Spleen (tissue), 11 donors: Measurements from ENCODE around the gene TUBB4A. TPM values are rescaled to one million over a fixed set of nuclear protein-coding genes. Genes with fewer than 3 reads are reported as not detected.

Experiments
- DNase-seq: peaks from one replicate; pipeline ENCODE4 v3.0.0-alpha.2; 2020
- H3K27ac ChIP-seq, 8 donors: fragments of 200-600 bp; sonication (generic) in 7 of 8; 1 replicate in 4 of 8; 2 replicates in 4 of 8; pipeline versions ENCODE4 v1.5.0 to v1.8.0; 2016 to 2021; ENCODE audit warnings: inconsistent platforms in 4 of 8, mild to moderate bottlenecking in 4 of 8, moderate library complexity in 1 of 8
- H3K27me3 ChIP-seq, 7 donors: fragments of 200-600 bp; sonication (generic) in 6 of 7; replicated peaks in 1 of 7; 1 replicate in 4 of 7; 2 replicates in 3 of 7; pipeline versions ENCODE4 v1.5.0 to v1.8.0; 2016 to 2021; ENCODE audit warnings: inconsistent platforms in 3 of 7, mild to moderate bottlenecking in 1 of 7
- H3K36me3 ChIP-seq, 6 donors: fragments of 200-600 bp; sonication (generic) in 5 of 6; 1 replicate in 4 of 6; 2 replicates in 2 of 6; pipeline versions ENCODE4 v1.5.0 to v1.8.0; 2016 to 2021; ENCODE audit warnings: inconsistent platforms in 2 of 6
- H3K4me1 ChIP-seq, 6 donors: fragments of 200-600 bp; sonication (generic) in 5 of 6; 1 replicate in 3 of 6; 2 replicates in 3 of 6; pipeline versions ENCODE4 v1.5.0 to v1.8.0; 2016 to 2021; ENCODE audit warnings: inconsistent platforms in 3 of 6
- H3K4me3 ChIP-seq, 8 donors: fragments of 200-600 bp; sonication (generic) in 7 of 8; 1 replicate in 4 of 8; 2 replicates in 4 of 8; pipeline versions ENCODE4 v1.5.0 to v1.8.0; 2016 to 2021; ENCODE audit warnings: inconsistent platforms in 4 of 8, mild to moderate bottlenecking in 4 of 8, moderate library complexity in 2 of 8
- H3K9me3 ChIP-seq, 8 donors: fragments of 200-600 bp; sonication (generic) in 7 of 8; 1 replicate in 4 of 8; 2 replicates in 4 of 8; pipeline versions ENCODE4 v1.5.0 to v1.8.0; 2016 to 2021; ENCODE audit warnings: inconsistent platforms in 4 of 8
- POLR2A ChIP-seq, 3 donors: fragments of 450-650 bp; IDR thresholded peaks; one replicate each; pipeline ENCODE4 v1.5.1; 2017; ENCODE audit warnings: antibody characterized with exemption in 3 of 3, mild to moderate bottlenecking in 1 of 3
- POLR2AphosphoS5 ChIP-seq, 3 donors: sonication (generic); formaldehyde crosslinking; IDR thresholded peaks; one replicate each; pipeline ENCODE4 v1.5.1; 2017; ENCODE audit warnings: antibody characterized with exemption in 3 of 3
- WGBS, 5 donors: extraction: QIAGEN DNeasy Blood & Tissue Kit in 3 of 5; methylation state at CpG; one replicate each; pipeline versions ENCODE4 v1.1.5 to v1.1.7; 2013 to 2018; 5-methylcytosine and 5-hydroxymethylcytosine counted together
- intact Hi-C: fragments of 100-400 bp; cut with DNase I; formaldehyde crosslinking; loops from one replicate; pipeline ENCODE4 v1.15.0; 2023; ENCODE audit warnings: low total_unique reads
- polyA plus RNA-seq, 3 donors: library from polyadenylated mRNA; stranded (reverse); fragments of 200-250 nt; gene quantifications; one replicate each; pipeline ENCODE4 v1.2.1, GENCODE V29; 2013
- total RNA-seq, 7 donors: library from RNA; depleted of rRNA in 3 of 7; stranded (reverse); fragments of >200 nt in 3 of 7; fragmentation: NEBNext Ultra II Directional in 4 of 7; extraction: Animal tissue kit (Norgen Biotek cat#: 25700) in 4 of 7; gene quantifications; one replicate each; pipeline versions ENCODE4 v1.1.0 to v1.2.1, GENCODE V29; 2016 to 2021
- TF ChIP-seq, protein P1 (sequence below), 11 experiments: fragments of 200-600 bp in 7 of 11; fragments of 450-650 bp in 4 of 11; sonication (generic) in 4 of 11; IDR thresholded peaks in 8 of 11; conservative IDR thresholded peaks in 3 of 11; 1 replicate in 7 of 11; 2 replicates in 4 of 11; pipeline versions ENCODE4 v1.4.0 to v1.8.0; 2016 to 2021; ENCODE audit warnings: antibody characterized with exemption in 11 of 11, inconsistent platforms in 4 of 11, mild to moderate bottlenecking in 1 of 11
- donor health status: healthy with polysubstance abuse.
- donor health status: DM: no; HTN: no; CAD: no; lungs with moderate emphysema.
- donor health status: DM: no; HTN: no; CAD: no.
- donor health status: Bipolar disorder and iron deficiency.
- donor health status: healthy.
- donor health status: DM: no; HTN: no; CAD: no.
- donor health status: DM: yes; HTN: yes; CAD: no.

TUBB4A gene
- total and polyA plus RNA-seq, 10 donors, result 1.7 to 23.8 (median 15.8) TPM

- DNase-seq, result no peak
- Histone ChIP-seq H3K36me3 (peaks cover 3 to 33% (median 18%) of the 10 kb centered on the region in 6 donors), H3K27me3 (peaks cover 0 to 12% (median 0%) of the 10 kb centered on the region in 7 donors), H3K27ac (peak overlapping the region in 3 of 8 donors; percentile 1 to 90 (median 86)), H3K4me3 (peak overlapping the region in 4 of 8 donors; percentile 72 to 83 (median 78)), H3K4me1 (peaks cover 6 to 33% (median 27%) of the 10 kb centered on the region in 6 donors), H3K9me3 (peaks cover 5 to 27% (median 22%) of the 10 kb centered on the region in 8 donors)
- 73 to 82% (median 82%) methylated on average over 15 to 17 of the region's 17 CpGs for WGBS, 5 donors
- intact Hi-C loops, result no loop called here
- TF ChIP-seq POLR2AphosphoS5 (IDR thresholded peaks at IDR 0.05), result no peak
- no peak for TF ChIP-seq POLR2A (IDR thresholded peaks at IDR 0.05)
- TF ChIP-seq, protein P1, sequence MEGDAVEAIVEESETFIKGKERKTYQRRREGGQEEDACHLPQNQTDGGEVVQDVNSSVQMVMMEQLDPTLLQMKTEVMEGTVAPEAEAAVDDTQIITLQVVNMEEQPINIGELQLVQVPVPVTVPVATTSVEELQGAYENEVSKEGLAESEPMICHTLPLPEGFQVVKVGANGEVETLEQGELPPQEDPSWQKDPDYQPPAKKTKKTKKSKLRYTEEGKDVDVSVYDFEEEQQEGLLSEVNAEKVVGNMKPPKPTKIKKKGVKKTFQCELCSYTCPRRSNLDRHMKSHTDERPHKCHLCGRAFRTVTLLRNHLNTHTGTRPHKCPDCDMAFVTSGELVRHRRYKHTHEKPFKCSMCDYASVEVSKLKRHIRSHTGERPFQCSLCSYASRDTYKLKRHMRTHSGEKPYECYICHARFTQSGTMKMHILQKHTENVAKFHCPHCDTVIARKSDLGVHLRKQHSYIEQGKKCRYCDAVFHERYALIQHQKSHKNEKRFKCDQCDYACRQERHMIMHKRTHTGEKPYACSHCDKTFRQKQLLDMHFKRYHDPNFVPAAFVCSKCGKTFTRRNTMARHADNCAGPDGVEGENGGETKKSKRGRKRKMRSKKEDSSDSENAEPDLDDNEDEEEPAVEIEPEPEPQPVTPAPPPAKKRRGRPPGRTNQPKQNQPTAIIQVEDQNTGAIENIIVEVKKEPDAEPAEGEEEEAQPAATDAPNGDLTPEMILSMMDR (IDR thresholded peaks at IDR 0.05 in 8 of 11, conservative IDR thresholded peaks at IDR 0.05 in 3 of 11), result no peak
These were observed 44.0 kb downstream of the TUBB4A start for GRCh38 chr19:6457958-6458694.

GRCh38 chr19:6455924-6456323, 46.2 kb downstream of the TUBB4A start:
- Histone ChIP-seq H3K4me3 (no peak overlapping the region), H3K27ac (no peak overlapping the region), H3K27me3 (peaks cover 0 to 11% (median 0%) of the 10 kb centered on the region in 7 donors), H3K36me3 (peaks cover 3 to 43% (median 18%) of the 10 kb centered on the region in 6 donors), H3K9me3 (peaks cover 5 to 30% (median 22%) of the 10 kb centered on the region in 8 donors), H3K4me1 (peaks cover 6 to 32% (median 27%) of the 10 kb centered on the region in 6 donors)
- intact Hi-C loops, result no loop called here
- 90 to 97% (median 93%) methylated on average over 14 to 15 of the region's 15 CpGs for WGBS, 5 donors
- TF ChIP-seq, protein P1 (IDR thresholded peaks at IDR 0.05 in 8 of 11, conservative IDR thresholded peaks at IDR 0.05 in 3 of 11), result no peak
- no peak for TF ChIP-seq POLR2AphosphoS5 (IDR thresholded peaks at IDR 0.05)
- TF ChIP-seq POLR2A (IDR thresholded peaks at IDR 0.05), result no peak
- DNase-seq, result no peak

DNA sequence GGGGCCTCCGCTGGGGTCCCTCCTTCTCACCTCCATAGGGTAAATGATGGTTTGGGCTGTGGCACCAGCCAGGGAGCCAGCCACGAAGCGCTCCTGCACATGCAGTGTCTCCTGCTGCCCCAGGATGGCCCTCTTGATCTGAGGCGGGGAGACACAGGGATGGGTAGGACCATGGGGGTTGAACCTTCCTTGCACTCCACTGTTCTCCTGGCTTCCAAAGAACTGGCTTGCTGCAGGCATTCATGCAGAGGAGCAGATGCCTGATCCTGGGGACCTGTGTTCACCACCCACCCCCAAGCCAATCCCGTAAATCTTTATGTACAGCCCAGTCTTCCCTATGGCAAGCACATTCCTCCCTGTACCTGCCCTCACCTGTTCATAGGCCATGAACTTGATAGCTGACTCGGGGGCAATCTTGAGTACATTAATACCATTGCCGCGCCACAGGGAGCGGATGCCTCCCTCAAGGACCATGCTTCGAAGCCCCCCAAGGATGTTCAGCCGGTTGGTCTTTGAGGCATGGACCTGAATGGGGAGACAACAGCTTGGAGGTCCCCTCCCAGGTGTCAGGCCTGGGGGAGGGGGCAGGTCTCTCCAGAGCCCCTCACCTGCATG, 48.1 kb downstream of the TUBB4A start:
- 97 to 100% (median 98%) methylated on average over 9 to 11 of the region's 11 CpGs for WGBS, 5 donors
- no peak overlapping the region for H3K27ac ChIP-seq
- intact Hi-C loops, result no loop called here
- TF ChIP-seq POLR2A (IDR thresholded peaks at IDR 0.05) (no peak), POLR2AphosphoS5 (IDR thresholded peaks at IDR 0.05) (no peak)
- TF ChIP-seq, protein P1 (IDR thresholded peaks at IDR 0.05 in 8 of 11, conservative IDR thresholded peaks at IDR 0.05 in 3 of 11), result no peak
- peaks cover 3 to 14% (median 13%) of the 10 kb centered on the region in 6 donors for H3K4me1 ChIP-seq
- no peak overlapping the region for H3K4me3 ChIP-seq
- no peak for DNase-seq
- peaks cover 0 to 2% (median 0%) of the 10 kb centered on the region in 7 donors for H3K27me3 ChIP-seq
- H3K36me3 ChIP-seq, result peaks cover 3 to 48% (median 18%) of the 10 kb centered on the region in 6 donors
- H3K9me3 ChIP-seq, result peaks cover 5 to 30% (median 22%) of the 10 kb centered on the region in 8 donors

DNA sequence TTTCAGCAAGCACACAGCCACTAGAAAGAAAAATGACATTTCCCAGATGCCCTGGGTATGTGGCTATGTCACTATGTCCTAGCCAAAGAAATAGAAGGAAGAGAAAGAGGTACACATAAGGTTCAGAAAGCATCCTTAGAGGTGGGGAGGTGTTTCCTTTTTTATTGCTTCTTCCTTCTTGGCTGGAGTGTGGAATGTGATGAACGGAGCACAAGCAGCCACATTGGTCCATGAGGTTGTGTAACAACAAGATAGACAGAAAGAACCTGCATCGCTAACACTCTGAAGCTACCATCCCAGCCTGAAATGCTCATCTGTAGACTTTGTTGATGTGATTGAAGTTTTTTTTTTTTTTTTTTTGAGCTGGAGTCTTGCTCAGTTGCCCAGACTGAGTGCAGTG, 49.2 kb downstream of the TUBB4A start:
- no peak overlapping the region for H3K27ac ChIP-seq
- H3K4me1 ChIP-seq, result peaks cover 0 to 2% (median under 1%) of the 10 kb centered on the region in 6 donors
- H3K27me3 ChIP-seq, result no peaks in the 10 kb centered on the region
- intact Hi-C loops, result no loop called here
- peaks cover 5 to 30% (median 22%) of the 10 kb centered on the region in 8 donors for H3K9me3 ChIP-seq
- 92 to 100% (median 98%) methylated on average over 2 of the region's 2 CpGs for WGBS, 5 donors
- H3K36me3 ChIP-seq, result peaks cover 3 to 48% (median 18%) of the 10 kb centered on the region in 6 donors
- TF ChIP-seq POLR2A (IDR thresholded peaks at IDR 0.05), result no peak
- TF ChIP-seq POLR2AphosphoS5 (IDR thresholded peaks at IDR 0.05), result no peak
- no peak overlapping the region for H3K4me3 ChIP-seq
- no peak for DNase-seq
